GM12892 (cell line): ENCODE data around the gene FAM118A.
A peak's percentile ranks its signal among the peaks of the same experiment; 100 is the strongest.

ENCODE experiments used
- DNase-seq: peaks from one replicate; pipeline ENCODE4 v3.0.0; 2011; ENCODE audit not compliant: insufficient read length
- FAIRE-seq: peaks from 2 replicates; lab custom pipeline; 2011; peaks lifted over from hg19 to GRCh38; lab: Jason Lieb, UNC
- POLR2A ChIP-seq: IDR thresholded peaks from 2 replicates; pipeline ENCODE4 v1.6.1; 2011; ENCODE audit warnings: low read depth, low read length, control low read depth
- POLR2AphosphoS5 ChIP-seq: IDR thresholded peaks from 2 replicates; pipeline ENCODE4 v1.6.1; 2011; ENCODE audit warnings: low read depth, low read length, control low read depth
- TAF1 ChIP-seq: IDR thresholded peaks from 2 replicates; pipeline ENCODE4 v1.6.1; 2011; ENCODE audit warnings: low read depth, mild to moderate bottlenecking, control low read depth, low read length, borderline replicate concordance

FAM118A gene

DNA sequence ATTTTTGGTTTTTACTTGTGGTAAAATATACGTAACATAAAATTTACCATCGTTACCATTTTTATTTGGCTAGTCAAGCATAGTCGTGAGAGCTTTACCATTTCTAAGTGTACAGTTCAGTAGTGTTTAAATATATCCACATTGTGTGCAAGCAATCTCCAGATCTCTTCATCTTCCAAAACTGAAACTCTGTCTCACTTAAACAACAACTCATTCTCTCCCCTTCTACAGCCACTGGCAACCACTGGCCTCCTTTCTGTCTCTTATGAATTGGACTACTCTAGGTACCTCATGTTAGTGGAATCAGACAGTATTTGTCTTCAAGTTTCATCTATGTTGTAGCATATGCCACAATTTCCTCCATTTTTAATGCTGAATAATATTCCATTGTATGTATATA lies 66.3 kb downstream of the FAM118A start:
- TF ChIP-seq POLR2A (no peak), POLR2AphosphoS5 (no peak), TAF1 (no peak)
- FAIRE-seq (no peak), DNase-seq (no peak)

DNA sequence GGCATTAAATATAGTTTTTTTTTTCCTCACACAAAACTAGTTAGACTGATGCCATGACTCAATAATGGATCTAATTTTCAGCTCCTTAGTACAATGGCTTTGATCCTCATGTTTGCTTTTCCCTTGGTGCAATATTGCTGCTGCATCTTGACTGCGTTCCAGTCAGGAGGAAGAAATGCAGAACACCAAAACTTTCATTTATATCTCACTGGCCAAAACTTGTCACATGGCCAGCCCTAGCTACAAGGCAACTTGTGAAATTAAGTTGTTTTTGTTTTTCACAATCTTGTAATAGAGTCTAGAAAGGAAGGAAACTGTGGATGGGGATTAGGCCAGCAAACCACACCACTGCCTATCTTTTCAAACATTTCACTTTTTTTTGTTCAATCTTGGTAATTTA lies 67.0 kb downstream of the FAM118A start:
- FAIRE-seq (peak; percentile 30), DNase-seq (no peak)
- TF ChIP-seq POLR2A (no peak), TAF1 (no peak), POLR2AphosphoS5 (no peak)

DNA sequence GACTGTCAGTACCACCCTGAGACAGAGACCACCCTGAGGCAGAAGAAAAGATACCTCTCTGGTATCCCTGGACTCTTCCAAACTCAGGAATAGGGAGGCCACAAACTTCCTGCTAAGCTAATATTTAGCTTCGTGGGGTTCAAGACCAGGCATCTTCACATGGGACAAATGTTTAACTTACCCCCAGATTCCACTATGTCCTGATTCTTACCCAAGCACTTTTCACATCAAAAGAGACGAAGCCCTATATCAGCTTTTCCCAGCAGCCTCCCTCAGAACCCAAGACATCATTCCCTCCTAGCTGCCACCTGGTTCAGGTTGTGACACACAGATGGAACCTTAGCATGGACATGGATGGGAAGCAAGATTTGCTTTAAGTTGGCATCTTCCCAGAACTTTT lies 71.6 kb downstream of the FAM118A start:
- FAIRE-seq = no peak
- TF ChIP-seq POLR2A (no peak), POLR2AphosphoS5 (no peak), TAF1 (no peak)
- no peak for DNase-seq

DNA sequence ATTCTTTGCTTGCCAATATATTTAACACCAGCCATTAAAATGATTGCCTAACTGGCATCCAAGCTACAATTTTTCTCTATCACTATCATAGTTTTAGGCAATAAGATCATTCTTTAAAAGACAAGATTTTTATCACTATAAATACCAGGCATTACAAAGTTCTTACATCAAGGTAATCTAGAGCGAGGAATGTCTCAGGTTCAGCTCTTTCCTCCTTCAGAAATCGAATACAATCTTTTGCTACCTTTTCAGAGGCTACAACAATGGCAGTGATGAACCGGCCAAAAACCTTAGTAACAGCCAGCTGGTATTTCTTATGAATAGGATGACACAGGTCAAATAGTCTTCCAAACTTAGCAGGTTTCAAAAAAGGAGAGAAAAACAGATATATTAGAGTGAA lies 79.8 kb downstream of the FAM118A start:
- no peak for TF ChIP-seq POLR2AphosphoS5
- TF ChIP-seq TAF1 = no peak
- TF ChIP-seq POLR2A = no peak
- FAIRE-seq = no peak
- DNase-seq = no peak
